ENCODE data around the gene IDE. TPM values are rescaled to one million over a fixed set of nuclear protein-coding genes. Genes with fewer than 3 reads are reported as not detected.

Gene IDE
- total RNA-seq: 10 to 100 TPM; 39.7 to 54.1 (median 49.7) TPM
- 13.4 TPM for polyA plus RNA-seq
- long read RNA-seq, donor 1, full-length matches to known transcripts: 33 of 47 reads
- long read RNA-seq, donor 1, partial matches to known transcripts: 9 of 47 reads
- long read RNA-seq, donor 1, other reads (novel, unspliced or antisense): 5 of 47 reads
- long read RNA-seq, donor 2, full-length matches to known transcripts: 15 of 18 reads
- long read RNA-seq, donor 2, partial matches to known transcripts: 0 of 18 reads
- long read RNA-seq, donor 2, other reads (novel, unspliced or antisense): 3 of 18 reads
- long read RNA-seq, donor 3, full-length matches to known transcripts: 74 of 106 reads
- long read RNA-seq, donor 3, partial matches to known transcripts: 12 of 106 reads
- long read RNA-seq, donor 3, other reads (novel, unspliced or antisense): 20 of 106 reads
- long read RNA-seq, donor 4, full-length matches to known transcripts: 16 of 24 reads
- long read RNA-seq, donor 4, partial matches to known transcripts: 4 of 24 reads
- long read RNA-seq, donor 4, other reads (novel, unspliced or antisense): 4 of 24 reads

GRCh38 chr10:92573798-92574547 lies at the start of gene IDE:
Gene IDE, minus strand, starts transcription at chr10:92574093. Its CDS starts 74 bp downstream, at chr10:92574019.
- ATAC-seq (peak; percentile 95 to 97), DNase-seq (peak; percentile 88 to 95 (median 94))
- H3K9me3 ChIP-seq (ENCODE audit: control insufficient read depth, low read length): no peaks in the 10 kb centered on the region
- peak within 1 kb of the TSS; percentile 91 for H3K27ac ChIP-seq (ENCODE audit: low read length)
- intact Hi-C loops (cut with DNase I): loop anchor here (2.0 to 5.0 kb wide), 3 partner anchors 55 to 57 kb away; no protein-coding TSS in a partner anchor
- peaks cover 5% of the 10 kb centered on the region for H3K4me1 ChIP-seq (ENCODE audit: control insufficient read depth, insufficient read depth, low read length)
- H3K27me3 ChIP-seq (ENCODE audit: control insufficient read depth, insufficient read depth): no peaks in the 10 kb centered on the region
- WGBS: under 1% methylated on average over 80 of the region's 80 CpGs
- peak within 1 kb of the TSS; percentile 97 for H3K4me3 ChIP-seq (ENCODE audit: low read length)

- Histone ChIP-seq H3K4me1 (ENCODE audit: control insufficient read depth, insufficient read depth, low read length) (no peaks in the 10 kb centered on the region), H3K9me3 (ENCODE audit: control insufficient read depth, low read length) (no peaks in the 10 kb centered on the region), H3K27me3 (ENCODE audit: control insufficient read depth, insufficient read depth) (no peaks in the 10 kb centered on the region), H3K27ac (ENCODE audit: low read length) (no peak overlapping the region), H3K4me3 (ENCODE audit: low read length) (no peak overlapping the region)
- no peak for DNase-seq
- no peak for ATAC-seq
- intact Hi-C loops (cut with DNase I): no loop called here
Observed at GRCh38 chr10:92619368-92619767, 45.5 kb upstream of the IDE start.

GRCh38 chr10:92615515-92615914 lies 41.6 kb upstream of the IDE start:
- Histone ChIP-seq H3K4me3 (ENCODE audit: low read length) (no peak overlapping the region), H3K27me3 (ENCODE audit: control insufficient read depth, insufficient read depth) (no peaks in the 10 kb centered on the region), H3K4me1 (ENCODE audit: control insufficient read depth, insufficient read depth, low read length) (no peaks in the 10 kb centered on the region), H3K27ac (ENCODE audit: low read length) (no peak overlapping the region), H3K9me3 (ENCODE audit: control insufficient read depth, low read length) (no peaks in the 10 kb centered on the region)
- DNase-seq: no peak
- WGBS: over 99% methylated on average over 3 of the region's 3 CpGs
- no peak for ATAC-seq
- intact Hi-C loops (cut with DNase I): no loop called here

- 84% methylated on average over 2 of the region's 2 CpGs for WGBS
- H3K4me3 ChIP-seq (ENCODE audit: low read length): no peak overlapping the region
- DNase-seq (no peak), ATAC-seq (no peak)
- H3K9me3 ChIP-seq (ENCODE audit: control insufficient read depth, low read length): no peaks in the 10 kb centered on the region
- intact Hi-C loops (cut with DNase I): no loop called here
- no peak overlapping the region for H3K27ac ChIP-seq (ENCODE audit: low read length)
- H3K27me3 ChIP-seq (ENCODE audit: control insufficient read depth, insufficient read depth): no peaks in the 10 kb centered on the region
- H3K4me1 ChIP-seq (ENCODE audit: control insufficient read depth, insufficient read depth, low read length): no peaks in the 10 kb centered on the region
Observed at GRCh38 chr10:92604841-92605240, 30.9 kb upstream of the IDE start.

- no peak for ATAC-seq
- Histone ChIP-seq H3K4me3 (ENCODE audit: low read length) (no peak overlapping the region), H3K9me3 (ENCODE audit: control insufficient read depth, low read length) (no peaks in the 10 kb centered on the region), H3K4me1 (ENCODE audit: control insufficient read depth, insufficient read depth, low read length) (no peaks in the 10 kb centered on the region), H3K27ac (ENCODE audit: low read length) (no peak overlapping the region), H3K27me3 (ENCODE audit: control insufficient read depth, insufficient read depth) (no peaks in the 10 kb centered on the region)
- intact Hi-C loops (cut with DNase I): no loop called here
- WGBS: 82% methylated on average over 1 of the region's 1 CpG
- no peak for DNase-seq
Observed at GRCh38 chr10:92598321-92598720, 24.4 kb upstream of the IDE start.

GRCh38 chr10:92595505-92595904 lies 21.6 kb upstream of the IDE start:
- DNase-seq (no peak), ATAC-seq (no peak)
- WGBS: 85% methylated on average over 2 of the region's 2 CpGs
- intact Hi-C loops (cut with DNase I): no loop called here
- Histone ChIP-seq H3K4me3 (ENCODE audit: low read length) (no peak overlapping the region), H3K27me3 (ENCODE audit: control insufficient read depth, insufficient read depth) (no peaks in the 10 kb centered on the region), H3K27ac (ENCODE audit: low read length) (no peak overlapping the region), H3K4me1 (ENCODE audit: control insufficient read depth, insufficient read depth, low read length) (no peaks in the 10 kb centered on the region), H3K9me3 (ENCODE audit: control insufficient read depth, low read length) (no peaks in the 10 kb centered on the region)

GRCh38 chr10:92593619-92594588 lies 20.0 kb upstream of the IDE start:
- ATAC-seq (no peak), DNase-seq (no peak)
- Histone ChIP-seq H3K4me1 (ENCODE audit: control insufficient read depth, insufficient read depth, low read length) (no peaks in the 10 kb centered on the region), H3K27ac (ENCODE audit: low read length) (no peak overlapping the region), H3K4me3 (ENCODE audit: low read length) (peak overlapping the region; percentile 81), H3K27me3 (ENCODE audit: control insufficient read depth, insufficient read depth) (no peaks in the 10 kb centered on the region), H3K9me3 (ENCODE audit: control insufficient read depth, low read length) (no peaks in the 10 kb centered on the region)
- WGBS: 11% methylated on average over 9 of the region's 9 CpGs
- intact Hi-C loops (cut with DNase I): no loop called here

GRCh38 chr10:92592761-92593618 lies 19.1 kb upstream of the IDE start, which contains the start of gene KIF11:
Gene KIF11, plus strand, starts transcription at chr10:92593130. Its CDS starts 246 bp downstream, at chr10:92593376.
- Histone ChIP-seq H3K27me3 (ENCODE audit: control insufficient read depth, insufficient read depth) (no peaks in the 10 kb centered on the region), H3K4me1 (ENCODE audit: control insufficient read depth, insufficient read depth, low read length) (no peaks in the 10 kb centered on the region), H3K4me3 (ENCODE audit: low read length) (peak within 1 kb of the TSS; percentile 81), H3K27ac (ENCODE audit: low read length) (peak within 1 kb of the TSS; percentile 99), H3K9me3 (ENCODE audit: control insufficient read depth, low read length) (no peaks in the 10 kb centered on the region)
- ATAC-seq (peak; percentile 97), DNase-seq (peak; percentile 98 to 100 (median 99))
- WGBS: under 1% methylated on average over 61 of the region's 61 CpGs
- intact Hi-C loops (cut with DNase I): no loop called here

GRCh38 chr10:92591550-92592022 lies 17.7 kb upstream of the IDE start:
- H3K27ac ChIP-seq (ENCODE audit: low read length): peak overlapping the region; percentile 99
- no peaks in the 10 kb centered on the region for H3K27me3 ChIP-seq (ENCODE audit: control insufficient read depth, insufficient read depth)
- H3K4me1 ChIP-seq (ENCODE audit: control insufficient read depth, insufficient read depth, low read length): no peaks in the 10 kb centered on the region
- WGBS: under 1% methylated on average over 38 of the region's 38 CpGs
- H3K9me3 ChIP-seq (ENCODE audit: control insufficient read depth, low read length): no peaks in the 10 kb centered on the region
- H3K4me3 ChIP-seq (ENCODE audit: low read length): peak overlapping the region; percentile 81
- peak; percentile 95 for ATAC-seq
- intact Hi-C loops (cut with DNase I): no loop called here
- DNase-seq: peak; percentile 95 to 97 (median 97)

Data from right cardiac atrium (tissue), 5 donors.